Spleen (tissue), 11 donors: Measurements from ENCODE around the gene MCC. TPM values are rescaled to one million over a fixed set of nuclear protein-coding genes. Genes with fewer than 3 reads are reported as not detected.

Source experiments
- DNase-seq: peaks from one replicate; pipeline ENCODE4 v3.0.0-alpha.2; 2020
- H3K27ac ChIP-seq, 8 donors: fragments of 200-600 bp; sonication (generic) in 7 of 8; 1 replicate in 4 of 8; 2 replicates in 4 of 8; pipeline versions ENCODE4 v1.5.0 to v1.8.0; 2016 to 2021; ENCODE audit warnings: inconsistent platforms in 4 of 8, mild to moderate bottlenecking in 4 of 8, moderate library complexity in 1 of 8
- H3K27me3 ChIP-seq, 7 donors: fragments of 200-600 bp; sonication (generic) in 6 of 7; replicated peaks in 1 of 7; 1 replicate in 4 of 7; 2 replicates in 3 of 7; pipeline versions ENCODE4 v1.5.0 to v1.8.0; 2016 to 2021; ENCODE audit warnings: inconsistent platforms in 3 of 7, mild to moderate bottlenecking in 1 of 7
- H3K36me3 ChIP-seq, 6 donors: fragments of 200-600 bp; sonication (generic) in 5 of 6; 1 replicate in 4 of 6; 2 replicates in 2 of 6; pipeline versions ENCODE4 v1.5.0 to v1.8.0; 2016 to 2021; ENCODE audit warnings: inconsistent platforms in 2 of 6
- H3K4me1 ChIP-seq, 6 donors: fragments of 200-600 bp; sonication (generic) in 5 of 6; 1 replicate in 3 of 6; 2 replicates in 3 of 6; pipeline versions ENCODE4 v1.5.0 to v1.8.0; 2016 to 2021; ENCODE audit warnings: inconsistent platforms in 3 of 6
- H3K4me3 ChIP-seq, 8 donors: fragments of 200-600 bp; sonication (generic) in 7 of 8; 1 replicate in 4 of 8; 2 replicates in 4 of 8; pipeline versions ENCODE4 v1.5.0 to v1.8.0; 2016 to 2021; ENCODE audit warnings: inconsistent platforms in 4 of 8, mild to moderate bottlenecking in 4 of 8, moderate library complexity in 2 of 8
- H3K9me3 ChIP-seq, 8 donors: fragments of 200-600 bp; sonication (generic) in 7 of 8; 1 replicate in 4 of 8; 2 replicates in 4 of 8; pipeline versions ENCODE4 v1.5.0 to v1.8.0; 2016 to 2021; ENCODE audit warnings: inconsistent platforms in 4 of 8
- CTCF ChIP-seq, 11 experiments: fragments of 200-600 bp in 7 of 11; fragments of 450-650 bp in 4 of 11; sonication (generic) in 4 of 11; IDR thresholded peaks in 8 of 11; conservative IDR thresholded peaks in 3 of 11; 1 replicate in 7 of 11; 2 replicates in 4 of 11; pipeline versions ENCODE4 v1.4.0 to v1.8.0; 2016 to 2021; ENCODE audit warnings: antibody characterized with exemption in 11 of 11, inconsistent platforms in 4 of 11, mild to moderate bottlenecking in 1 of 11
- POLR2A ChIP-seq, 3 donors: fragments of 450-650 bp; IDR thresholded peaks; one replicate each; pipeline ENCODE4 v1.5.1; 2017; ENCODE audit warnings: antibody characterized with exemption in 3 of 3, mild to moderate bottlenecking in 1 of 3
- POLR2AphosphoS5 ChIP-seq, 3 donors: sonication (generic); formaldehyde crosslinking; IDR thresholded peaks; one replicate each; pipeline ENCODE4 v1.5.1; 2017; ENCODE audit warnings: antibody characterized with exemption in 3 of 3
- WGBS, 5 donors: extraction: QIAGEN DNeasy Blood & Tissue Kit in 3 of 5; methylation state at CpG; one replicate each; pipeline versions ENCODE4 v1.1.5 to v1.1.7; 2013 to 2018; 5-methylcytosine and 5-hydroxymethylcytosine counted together
- intact Hi-C: fragments of 100-400 bp; cut with DNase I; formaldehyde crosslinking; loops from one replicate; pipeline ENCODE4 v1.15.0; 2023; ENCODE audit warnings: low total_unique reads
- polyA plus RNA-seq, 3 donors: library from polyadenylated mRNA; stranded (reverse); fragments of 200-250 nt; gene quantifications; one replicate each; pipeline ENCODE4 v1.2.1, GENCODE V29; 2013
- total RNA-seq, 7 donors: library from RNA; depleted of rRNA in 3 of 7; stranded (reverse); fragments of >200 nt in 3 of 7; fragmentation: NEBNext Ultra II Directional in 4 of 7; extraction: Animal tissue kit (Norgen Biotek cat#: 25700) in 4 of 7; gene quantifications; one replicate each; pipeline versions ENCODE4 v1.1.0 to v1.2.1, GENCODE V29; 2016 to 2021
- donor health status: healthy with polysubstance abuse.
- donor health status: DM: no; HTN: no; CAD: no; lungs with moderate emphysema.
- donor health status: DM: no; HTN: no; CAD: no.
- donor health status: Bipolar disorder and iron deficiency.
- donor health status: healthy.
- donor health status: DM: no; HTN: no; CAD: no.
- donor health status: DM: yes; HTN: yes; CAD: no.

Gene MCC
- total and polyA plus RNA-seq, 10 donors: 1.3 to 32.8 (median 15.8) TPM

- Histone ChIP-seq H3K27me3 (peaks cover 0 to 4% (median 0%) of the 10 kb centered on the region in 7 donors), H3K4me3 (no peak overlapping the region), H3K4me1 (no peaks in the 10 kb centered on the region), H3K36me3 (no peaks in the 10 kb centered on the region), H3K9me3 (no peaks in the 10 kb centered on the region), H3K27ac (no peak overlapping the region)
- WGBS, 5 donors: 87 to 92% (median 90%) methylated on average over 6 of the region's 6 CpGs
- intact Hi-C loops: no loop called here
- DNase-seq: no peak
- TF ChIP-seq POLR2AphosphoS5 (IDR thresholded peaks at IDR 0.05) (no peak), POLR2A (IDR thresholded peaks at IDR 0.05) (no peak), CTCF (IDR thresholded peaks at IDR 0.05 in 8 of 11, conservative IDR thresholded peaks at IDR 0.05 in 3 of 11) (no peak)
These were observed 35.3 kb downstream of the MCC start for GRCh38 chr5:113452941-113453340.

DNA sequence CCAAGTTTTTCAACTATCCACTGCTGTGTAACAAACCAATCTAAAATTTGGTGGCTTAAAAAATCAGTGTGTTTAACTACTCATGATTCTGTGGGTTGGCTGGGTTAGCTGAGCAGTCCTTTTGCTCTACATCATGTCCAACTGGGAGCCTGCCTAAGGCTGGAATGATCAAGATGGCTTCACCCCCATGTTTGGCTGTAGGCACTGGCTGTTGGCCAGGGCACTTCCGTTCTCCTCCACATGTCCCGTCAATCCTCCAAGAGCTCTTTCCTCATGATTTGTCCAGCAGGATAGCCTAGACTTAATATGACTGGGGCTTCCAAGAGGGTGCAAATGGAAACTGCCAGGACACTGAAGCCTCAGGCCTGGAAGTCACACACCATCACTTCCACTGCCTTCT, 36.5 kb downstream of the MCC start:
- WGBS, 5 donors: 66 to 78% (median 75%) methylated on average over 2 of the region's 2 CpGs
- DNase-seq: no peak
- TF ChIP-seq POLR2AphosphoS5 (IDR thresholded peaks at IDR 0.05): no peak
- Histone ChIP-seq H3K4me3 (no peak overlapping the region), H3K27ac (no peak overlapping the region), H3K9me3 (no peaks in the 10 kb centered on the region), H3K27me3 (peaks cover 0 to 5% (median 0%) of the 10 kb centered on the region in 7 donors), H3K4me1 (no peaks in the 10 kb centered on the region), H3K36me3 (no peaks in the 10 kb centered on the region)
- intact Hi-C loops: no loop called here

DNA sequence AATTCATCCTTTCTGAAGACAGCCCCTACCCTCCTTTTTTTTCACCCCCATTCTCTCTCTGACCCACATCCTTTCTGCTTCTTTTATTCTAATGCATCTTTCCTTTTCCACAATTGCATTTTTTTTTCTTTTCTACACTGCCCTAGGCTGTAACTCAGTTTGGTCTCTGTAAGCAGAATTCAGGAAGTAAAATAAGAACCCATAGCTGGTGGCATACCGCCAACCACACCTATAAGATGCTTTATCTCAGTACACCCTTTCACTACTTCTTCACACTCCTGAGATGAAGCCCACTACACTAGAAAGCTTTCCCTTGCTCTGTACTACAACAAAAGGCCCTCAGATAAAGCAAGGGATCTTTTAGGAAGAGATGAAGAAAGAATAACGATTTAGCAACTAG, 37.3 kb downstream of the MCC start:
- Histone ChIP-seq H3K4me1 (no peaks in the 10 kb centered on the region), H3K9me3 (peaks cover 0 to under 1% (median 0%) of the 10 kb centered on the region in 8 donors), H3K27ac (no peak overlapping the region), H3K36me3 (no peaks in the 10 kb centered on the region), H3K27me3 (peaks cover 0 to 5% (median 0%) of the 10 kb centered on the region in 7 donors), H3K4me3 (no peak overlapping the region)
- intact Hi-C loops: no loop called here
- TF ChIP-seq POLR2A (IDR thresholded peaks at IDR 0.05) (no peak), CTCF (IDR thresholded peaks at IDR 0.05 in 8 of 11, conservative IDR thresholded peaks at IDR 0.05 in 3 of 11) (no peak), POLR2AphosphoS5 (IDR thresholded peaks at IDR 0.05) (no peak)
- 27 to 40% (median 39%) methylated on average over 2 of the region's 2 CpGs for WGBS, 5 donors
- no peak for DNase-seq

DNA sequence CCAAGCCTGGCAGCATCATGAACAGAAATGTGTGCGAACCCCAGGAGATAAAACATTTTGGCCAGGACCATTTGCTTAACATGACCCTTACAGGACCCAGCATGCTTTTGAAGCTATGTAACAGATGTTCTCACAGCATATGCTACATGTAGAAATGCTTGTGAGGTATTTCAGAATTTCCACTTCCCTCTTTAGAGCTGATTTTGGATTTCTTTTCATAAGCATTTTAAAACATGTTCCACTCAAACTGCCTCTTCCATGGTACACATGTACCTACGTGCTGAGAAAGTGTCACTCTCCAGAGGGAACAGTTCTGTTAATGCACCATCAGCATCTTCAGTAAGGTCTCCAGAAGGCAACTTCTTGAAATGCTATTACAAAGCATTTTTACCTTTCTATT, 37.8 kb downstream of the MCC start:
- WGBS, 5 donors: 63 to 74% (median 66%) methylated on average over 2 of the region's 2 CpGs
- intact Hi-C loops: no loop called here
- no peaks in the 10 kb centered on the region for H3K36me3 ChIP-seq
- H3K4me1 ChIP-seq: no peaks in the 10 kb centered on the region
- H3K27ac ChIP-seq: no peak overlapping the region
- H3K9me3 ChIP-seq: peaks cover 0 to 6% (median 2%) of the 10 kb centered on the region in 8 donors
- no peak for DNase-seq
- peaks cover 0 to 5% (median 0%) of the 10 kb centered on the region in 7 donors for H3K27me3 ChIP-seq
- TF ChIP-seq POLR2AphosphoS5 (IDR thresholded peaks at IDR 0.05): no peak
- no peak for TF ChIP-seq CTCF (IDR thresholded peaks at IDR 0.05 in 8 of 11, conservative IDR thresholded peaks at IDR 0.05 in 3 of 11)
- TF ChIP-seq POLR2A (IDR thresholded peaks at IDR 0.05): no peak
- no peak overlapping the region for H3K4me3 ChIP-seq

GRCh38 chr5:113448252-113448651, 40.0 kb downstream of the MCC start:
- H3K36me3 ChIP-seq: no peaks in the 10 kb centered on the region
- H3K9me3 ChIP-seq: peaks cover 0 to 8% (median 3%) of the 10 kb centered on the region in 8 donors
- no peaks in the 10 kb centered on the region for H3K4me1 ChIP-seq
- DNase-seq: no peak
- no peak overlapping the region for H3K4me3 ChIP-seq
- H3K27ac ChIP-seq: no peak overlapping the region
- intact Hi-C loops: no loop called here
- H3K27me3 ChIP-seq: peaks cover 0 to 5% (median 0%) of the 10 kb centered on the region in 7 donors
- no peak for TF ChIP-seq POLR2AphosphoS5 (IDR thresholded peaks at IDR 0.05)
- no peak for TF ChIP-seq CTCF (IDR thresholded peaks at IDR 0.05 in 8 of 11, conservative IDR thresholded peaks at IDR 0.05 in 3 of 11)
- TF ChIP-seq POLR2A (IDR thresholded peaks at IDR 0.05): no peak
- 82 to 90% (median 87%) methylated on average over 3 of the region's 3 CpGs for WGBS, 5 donors
